Mesodermal cell (in vitro differentiated cells): ENCODE data around the gene CDO1.

ENCODE experiments used
- H3K27ac ChIP-seq: 2 replicates; pipeline ENCODE4 v1.7.0; 2013; ENCODE audit warnings: mild to moderate bottlenecking, low read depth, low read length, moderate library complexity; ENCODE audit not compliant: severe bottlenecking
- H3K36me3 ChIP-seq: 2 replicates; pipeline ENCODE4 v1.7.1; 2013; ENCODE audit warnings: mild to moderate bottlenecking, low read length, moderate library complexity; ENCODE audit not compliant: control insufficient read depth, insufficient read depth
- H3K4me1 ChIP-seq: one replicate; pipeline ENCODE4 v1.7.1; 2013; ENCODE audit warnings: mild to moderate bottlenecking, low read length; ENCODE audit not compliant: insufficient read depth, control insufficient read depth, poor library complexity, severe bottlenecking
- H3K4me3 ChIP-seq: 2 replicates; pipeline ENCODE4 v1.7.0; 2013; ENCODE audit warnings: low read length, control low read depth, mild to moderate bottlenecking; ENCODE audit not compliant: insufficient read depth, poor library complexity, severe bottlenecking; ENCODE audit errors: extremely low read depth
- H3K9me3 ChIP-seq: 2 replicates; pipeline ENCODE4 v1.7.1; 2013; ENCODE audit warnings: mild to moderate bottlenecking, low read length, moderate library complexity; ENCODE audit not compliant: control insufficient read depth
- WGBS, 2 experiments: methylation state at CpG; one replicate each; pipeline ENCODE4 v1.1.5; 2013; ENCODE audit warnings: missing lambda C conversion rate in 2 of 2; ENCODE audit not compliant: insufficient coverage in 2 of 2; 5-methylcytosine and 5-hydroxymethylcytosine counted together

Gene CDO1

GRCh38 chr5:115844321-115844817 is 27.9 kb upstream of the CDO1 start:
- Histone ChIP-seq H3K36me3 (no peaks in the 10 kb centered on the region), H3K27ac (no peak overlapping the region), H3K4me3 (no peak overlapping the region), H3K9me3 (no peaks in the 10 kb centered on the region), H3K4me1 (peaks cover 3% of the 10 kb centered on the region)
- WGBS, 2 experiments = 75 to 81% methylated on average over 6 of the region's 7 CpGs

GRCh38 chr5:115843444-115844130 is 27.1 kb upstream of the CDO1 start:
- peaks cover 3% of the 10 kb centered on the region for H3K4me1 ChIP-seq
- H3K4me3 ChIP-seq = no peak overlapping the region
- WGBS, 2 experiments = 100% methylated on average over 1 of the region's 6 CpGs
- no peak overlapping the region for H3K27ac ChIP-seq
- H3K36me3 ChIP-seq = no peaks in the 10 kb centered on the region
- no peaks in the 10 kb centered on the region for H3K9me3 ChIP-seq

DNA sequence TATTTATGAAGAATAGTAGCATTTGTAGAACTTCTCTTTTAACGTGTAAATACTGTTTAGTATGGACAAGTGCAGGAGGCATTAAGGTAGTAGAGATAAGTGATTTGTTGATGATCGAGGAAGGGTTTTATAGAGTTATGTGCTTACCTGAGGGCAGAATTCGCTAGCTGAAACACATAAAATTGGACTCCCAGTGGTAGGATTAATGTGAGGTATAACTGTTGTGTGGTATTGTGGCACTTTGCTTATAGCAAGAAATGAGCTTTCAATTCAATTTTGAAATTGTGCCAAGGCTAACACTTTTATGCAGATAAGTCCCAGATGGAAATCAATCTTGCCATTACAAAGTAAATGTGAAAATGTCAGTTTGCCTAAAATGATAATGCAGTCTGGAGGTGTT is 26.5 kb upstream of the CDO1 start:
- Histone ChIP-seq H3K9me3 (no peaks in the 10 kb centered on the region), H3K36me3 (no peaks in the 10 kb centered on the region), H3K4me1 (peaks cover 3% of the 10 kb centered on the region), H3K27ac (no peak overlapping the region), H3K4me3 (peak overlapping the region; percentile 76)
- 50 to 70% methylated on average over 2 to 3 of the region's 3 CpGs for WGBS, 2 experiments

DNA sequence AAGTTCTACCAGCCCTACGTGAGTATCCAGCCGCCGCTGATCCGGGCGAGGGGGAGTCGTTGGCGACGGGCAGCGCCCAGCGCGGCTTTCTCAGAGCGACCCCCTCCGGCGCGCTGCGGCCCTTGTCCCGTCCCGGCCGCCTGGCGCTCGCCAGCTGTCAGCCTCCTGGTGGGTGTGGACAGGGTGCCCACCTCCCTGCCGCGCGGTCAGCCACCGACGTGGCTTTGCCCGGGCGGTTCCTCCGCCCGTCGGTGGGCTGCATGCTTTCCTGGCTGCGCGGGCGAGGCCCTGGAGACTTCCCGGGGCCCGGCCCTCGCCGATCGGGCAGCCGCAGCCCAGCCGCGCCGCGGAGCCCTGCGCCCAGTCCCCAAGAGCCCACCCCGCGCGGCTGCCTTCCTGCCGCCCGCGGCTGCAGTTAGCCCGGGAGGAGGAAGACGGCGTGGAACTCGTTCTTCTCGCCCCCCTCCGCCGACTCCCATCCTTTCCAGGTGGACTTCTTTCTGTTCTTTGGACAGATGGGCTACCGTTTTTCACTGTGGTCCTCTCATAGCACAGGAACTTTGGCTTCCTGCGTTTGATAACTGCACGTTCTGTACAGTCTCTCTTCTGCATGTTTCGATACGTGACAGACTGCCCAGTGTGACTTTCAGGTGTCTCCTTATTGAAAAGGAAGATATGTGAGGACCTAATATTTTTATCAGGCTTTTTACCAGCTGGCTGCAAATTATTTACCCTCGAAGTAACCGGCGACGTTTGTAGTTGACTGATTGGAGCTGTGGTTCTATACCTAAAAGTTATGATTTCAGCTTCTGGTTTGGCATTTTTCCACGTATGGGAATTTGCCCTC is 25.9 kb upstream of the CDO1 start:
- Histone ChIP-seq H3K9me3 (no peaks in the 10 kb centered on the region), H3K36me3 (peaks cover 3% of the 10 kb centered on the region), H3K4me1 (peaks cover 3% of the 10 kb centered on the region), H3K27ac (peak overlapping the region; percentile 93), H3K4me3 (peak overlapping the region; percentile 76)
- 0 to 1% methylated on average over 56 to 57 of the region's 68 CpGs for WGBS, 2 experiments

DNA sequence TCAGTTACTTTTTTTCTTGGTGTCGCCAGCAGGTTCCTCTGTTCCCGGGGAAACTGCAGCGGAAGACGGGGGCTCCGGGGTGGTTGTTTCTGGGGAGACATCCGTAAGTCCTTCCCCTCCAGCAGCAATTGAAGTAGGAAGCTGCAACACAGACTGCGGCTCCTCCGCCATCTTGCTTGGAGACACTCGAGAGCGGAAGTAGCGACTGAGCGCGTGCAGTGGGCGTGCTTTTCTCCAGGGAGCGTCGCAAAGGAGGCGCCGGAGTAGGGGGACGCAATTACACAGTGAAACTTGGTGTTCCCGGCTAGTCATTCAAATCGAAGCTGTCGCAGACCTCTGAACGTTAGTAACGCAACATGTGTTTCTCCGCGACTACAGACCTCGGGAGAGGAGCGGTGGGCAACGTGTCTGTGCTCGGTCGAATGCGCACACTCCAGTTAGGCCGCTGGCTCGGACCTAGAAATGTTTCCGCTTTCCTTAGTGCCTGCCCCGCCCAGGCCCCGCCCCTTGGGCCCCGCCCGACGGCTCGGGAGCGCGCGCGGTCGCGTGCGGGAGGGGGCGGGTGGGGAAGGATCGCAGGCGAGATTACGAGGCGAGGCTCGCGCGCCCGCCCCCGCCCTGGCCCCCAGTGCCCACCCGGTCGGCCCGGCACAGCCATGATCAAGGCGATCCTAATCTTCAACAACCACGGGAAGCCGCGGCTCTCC is 25.1 kb upstream of the CDO1 start, which contains the start of the genes AP3S1 and ATG12:
Gene AP3S1, plus strand, starts transcription at position 554 of the 707 bp plus-strand sequence. Its CDS starts 103 bp downstream, at position 657.
Gene ATG12, minus strand, starts transcription at position 184 of the 707 bp plus-strand sequence. Its CDS starts 13 bp downstream, at position 171.
- Histone ChIP-seq H3K4me3 (peak within 1 kb of the TSS; percentile 76), H3K9me3 (no peaks in the 10 kb centered on the region), H3K27ac (peak within 1 kb of the TSS; percentile 93), H3K4me1 (peaks cover 3% of the 10 kb centered on the region), H3K36me3 (peaks cover 11% of the 10 kb centered on the region)
- WGBS, 2 experiments = 14% methylated on average over 53 to 59 of the region's 65 CpGs

DNA sequence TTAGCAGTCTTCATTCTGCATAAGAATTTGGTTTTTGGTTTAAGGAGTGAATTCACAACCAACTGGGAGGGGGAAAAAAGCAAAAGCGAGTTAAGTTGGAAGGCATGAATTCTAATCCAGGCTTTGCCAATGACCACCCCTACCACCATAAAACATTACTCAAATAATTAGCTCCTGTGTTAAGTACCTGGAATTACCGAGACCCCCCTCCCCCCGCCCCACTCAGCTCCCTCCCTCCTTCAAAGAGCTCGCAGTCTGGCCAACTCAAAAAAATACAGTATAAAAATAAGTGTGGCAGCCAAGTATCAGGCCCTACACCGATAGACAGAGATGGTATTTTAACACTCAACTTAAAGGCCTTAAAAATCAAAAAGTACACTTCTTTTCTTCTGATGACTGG is 24.4 kb upstream of the CDO1 start:
- Histone ChIP-seq H3K9me3 (no peaks in the 10 kb centered on the region), H3K36me3 (peaks cover 18% of the 10 kb centered on the region), H3K27ac (peak overlapping the region; percentile 93), H3K4me3 (peak overlapping the region; percentile 76), H3K4me1 (peaks cover 3% of the 10 kb centered on the region)
- 0% methylated on average over 1 of the region's 5 CpGs; no CpG with 5 or more reads in 1 of the 2 experiments for WGBS, 2 experiments

- no peaks in the 10 kb centered on the region for H3K9me3 ChIP-seq
- H3K4me3 ChIP-seq = no peak overlapping the region
- H3K4me1 ChIP-seq = peaks cover 3% of the 10 kb centered on the region
- peaks cover 33% of the 10 kb centered on the region for H3K36me3 ChIP-seq
- 62 to 71% methylated on average over 5 of the region's 10 CpGs for WGBS, 2 experiments
- H3K27ac ChIP-seq = no peak overlapping the region
Measured at GRCh38 chr5:115838885-115839518, 22.5 kb upstream of the CDO1 start.

DNA sequence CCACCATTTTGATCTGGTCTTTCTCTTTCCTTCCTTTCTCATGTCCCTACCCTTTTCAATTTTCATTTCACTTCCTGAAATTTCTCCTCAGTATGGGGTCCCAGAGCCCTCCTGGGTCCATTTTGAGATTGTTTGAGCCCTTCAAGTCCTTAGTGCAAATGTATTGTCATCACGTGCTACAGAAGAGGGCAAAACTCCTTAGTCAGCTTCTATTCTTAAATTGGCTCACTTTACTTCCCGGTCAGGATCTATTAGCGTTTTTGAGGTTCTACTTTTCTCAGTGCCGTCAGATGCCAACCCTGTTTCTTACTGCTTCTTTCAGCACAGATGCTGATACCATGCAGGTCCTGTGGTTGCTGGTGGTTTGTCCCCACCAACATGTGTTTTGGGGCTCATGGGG is 19.0 kb upstream of the CDO1 start:
- Histone ChIP-seq H3K9me3 (no peaks in the 10 kb centered on the region), H3K4me3 (no peak overlapping the region), H3K4me1 (peaks cover 2% of the 10 kb centered on the region), H3K36me3 (peaks cover 45% of the 10 kb centered on the region), H3K27ac (no peak overlapping the region)
- WGBS, 2 experiments = 87 to 89% methylated on average over 2 to 3 of the region's 4 CpGs

DNA sequence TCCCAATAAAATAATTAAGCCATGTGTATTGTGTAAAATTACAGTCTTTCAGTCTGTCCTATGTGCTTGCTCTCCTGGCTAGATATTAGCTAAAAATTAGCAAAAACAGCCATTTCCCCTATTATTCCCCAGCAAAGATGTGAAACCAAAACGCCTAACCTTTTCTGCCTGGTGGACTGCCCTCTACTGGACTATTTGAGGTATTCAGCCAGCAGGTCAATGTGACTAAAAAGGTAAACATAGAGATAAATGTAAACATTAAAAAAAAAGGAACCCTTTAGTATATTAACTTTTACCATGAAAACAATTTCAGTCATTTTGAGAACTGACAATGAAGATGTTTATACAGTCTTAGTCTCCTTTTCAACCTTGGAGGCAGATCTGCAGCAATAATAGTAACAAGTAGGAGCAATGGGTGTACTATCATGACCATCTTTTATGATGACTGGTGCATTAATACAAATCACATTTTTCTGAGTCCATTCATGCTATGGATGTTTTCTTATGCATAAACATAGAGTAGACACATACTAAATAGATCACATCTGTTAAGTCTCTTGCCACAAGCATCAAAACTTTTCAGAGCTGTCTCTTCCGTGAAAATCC is 14.8 kb upstream of the CDO1 start:
- peaks cover 48% of the 10 kb centered on the region for H3K36me3 ChIP-seq
- H3K27ac ChIP-seq = no peak overlapping the region
- no peak overlapping the region for H3K4me3 ChIP-seq
- no CpG with 5 or more reads among the region's 2 CpGs for WGBS, 2 experiments
- no peaks in the 10 kb centered on the region for H3K9me3 ChIP-seq
- H3K4me1 ChIP-seq = no peaks in the 10 kb centered on the region

DNA sequence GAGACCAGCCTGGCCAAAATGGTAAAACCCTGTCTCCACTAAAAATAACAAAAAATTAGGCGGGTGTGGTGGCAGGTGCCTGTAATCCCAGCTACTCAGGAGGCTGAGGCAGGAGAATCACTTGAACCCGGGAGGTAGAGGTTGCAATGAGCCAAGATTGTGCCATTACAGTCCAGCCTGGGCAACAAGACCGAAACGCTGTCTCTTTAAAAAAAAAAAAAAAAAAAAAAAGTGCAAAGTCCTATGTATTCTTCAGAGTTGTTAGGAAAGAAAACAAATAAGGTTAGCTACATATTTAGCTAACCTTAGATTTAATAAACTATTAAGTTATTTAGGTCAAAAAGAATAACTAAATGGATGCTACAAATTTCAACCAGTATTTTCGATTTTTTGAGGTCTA is 13.5 kb upstream of the CDO1 start:
- whole genome bisulfite sequencing, 2 experiments = 67 to 95% methylated on average over 1 to 2 of the region's 5 CpGs

More for the DNA sequence above, 13.5 kb upstream of the CDO1 start:
- Histone ChIP-seq H3K9me3 (no peaks in the 10 kb centered on the region), H3K27ac (no peak overlapping the region), H3K4me3 (no peak overlapping the region), H3K36me3 (peaks cover 35% of the 10 kb centered on the region), H3K4me1 (no peaks in the 10 kb centered on the region)
